GM18499 (cell line): ENCODE results near the gene DLG3.

Source experiments
- ATAC-seq: cut with Tn5 transposase; IDR thresholded peaks from one replicate; pipeline ENCODE4 v1.9.1; 2021; ENCODE audit warnings: moderate number of reproducible peaks; ENCODE audit not compliant: insufficient read depth, unreplicated experiment

DLG3 gene

DNA sequence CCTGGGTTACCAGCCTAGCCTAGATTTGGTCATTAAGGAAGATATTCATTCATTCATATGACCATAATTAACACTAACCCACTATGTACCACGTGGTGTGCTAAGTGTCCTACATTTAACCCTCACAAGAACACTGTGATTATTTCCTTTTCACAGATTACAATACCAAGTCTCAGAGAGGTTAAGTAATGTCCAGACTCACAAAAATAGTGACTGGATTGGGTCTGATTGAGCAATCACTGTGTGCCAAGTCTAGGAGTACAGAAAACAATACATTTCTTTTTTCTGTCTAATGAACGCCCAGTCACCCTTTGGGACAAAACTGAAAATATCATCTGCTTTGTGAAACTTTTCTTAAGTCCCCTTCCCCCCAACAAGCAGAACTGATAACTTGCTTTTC is 7.6 kb upstream of the DLG3 start:
- no peak for ATAC-seq

DNA sequence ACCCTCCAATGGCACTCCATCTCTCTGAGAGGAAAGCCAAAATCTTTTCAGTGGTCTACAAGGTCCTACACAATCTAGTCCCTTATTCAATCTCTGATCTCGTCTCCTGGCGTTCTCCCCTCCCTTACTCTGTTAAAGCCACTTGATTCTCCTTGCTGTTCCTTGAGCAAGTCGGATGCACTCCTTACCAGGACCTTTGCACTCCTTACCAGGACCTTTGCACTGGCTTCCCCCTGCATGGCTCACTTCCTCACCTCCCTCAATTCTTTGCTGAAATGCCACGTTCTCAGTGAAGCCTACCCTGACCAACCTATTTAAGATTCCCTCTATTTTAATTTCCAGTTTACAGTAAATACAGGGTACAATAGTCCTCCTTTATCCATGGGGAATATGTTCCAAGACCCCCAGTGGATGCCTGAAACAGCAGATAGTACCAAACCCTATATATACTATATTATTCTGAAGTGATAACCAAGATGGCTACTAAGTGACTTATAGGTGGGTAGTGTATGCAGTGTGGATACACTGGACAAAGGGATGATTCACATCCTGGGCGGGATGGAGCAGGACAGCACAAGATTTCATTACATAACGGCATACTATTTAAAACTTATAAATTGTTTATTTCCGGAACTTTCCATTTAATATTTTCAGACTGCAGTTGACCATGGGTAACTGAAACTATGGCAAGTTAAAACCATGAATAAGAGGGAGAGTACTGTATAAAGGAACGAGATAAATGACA is 6.5 kb upstream of the DLG3 start:
- ATAC-seq = no peak

DNA sequence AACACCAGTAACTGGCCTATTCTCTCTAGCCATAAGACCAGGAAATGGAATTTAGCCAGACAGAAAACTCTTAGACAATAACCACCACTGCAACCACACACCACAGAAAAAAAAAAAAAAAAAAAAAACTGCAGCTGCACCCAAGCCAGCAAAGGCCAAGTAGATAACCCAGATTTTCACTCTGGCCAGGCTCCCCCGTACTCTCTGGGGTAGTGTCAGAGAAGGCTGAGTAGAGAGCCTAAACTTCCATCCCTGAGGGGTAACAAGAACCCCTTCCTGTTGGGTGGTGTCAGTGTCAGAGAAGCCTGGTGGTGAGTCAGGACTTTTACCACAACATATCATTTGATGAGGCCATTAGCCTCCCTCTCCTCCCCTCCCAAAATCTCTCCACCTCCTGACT is 5.6 kb upstream of the DLG3 start:
- ATAC-seq = no peak

DNA sequence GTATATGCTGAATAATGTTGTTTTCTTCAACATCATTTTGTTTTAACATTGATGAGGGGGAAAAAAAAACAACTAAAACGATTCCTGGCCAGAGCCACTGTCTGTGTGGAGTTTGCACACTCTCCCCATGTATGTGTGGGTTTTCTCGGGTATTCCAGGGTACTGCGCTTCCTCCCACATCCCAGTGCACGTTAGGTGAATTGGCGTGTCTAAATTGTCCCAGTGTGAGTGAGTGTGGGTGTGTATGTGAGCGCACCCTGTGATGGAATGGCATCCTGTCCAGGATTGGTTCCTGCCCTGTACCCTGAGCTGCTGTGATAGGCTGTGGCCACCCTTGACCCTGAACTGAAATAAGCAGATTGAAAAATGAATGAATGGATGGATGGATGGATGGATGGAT is 2.4 kb upstream of the DLG3 start:
- ATAC-seq = no peak

DNA sequence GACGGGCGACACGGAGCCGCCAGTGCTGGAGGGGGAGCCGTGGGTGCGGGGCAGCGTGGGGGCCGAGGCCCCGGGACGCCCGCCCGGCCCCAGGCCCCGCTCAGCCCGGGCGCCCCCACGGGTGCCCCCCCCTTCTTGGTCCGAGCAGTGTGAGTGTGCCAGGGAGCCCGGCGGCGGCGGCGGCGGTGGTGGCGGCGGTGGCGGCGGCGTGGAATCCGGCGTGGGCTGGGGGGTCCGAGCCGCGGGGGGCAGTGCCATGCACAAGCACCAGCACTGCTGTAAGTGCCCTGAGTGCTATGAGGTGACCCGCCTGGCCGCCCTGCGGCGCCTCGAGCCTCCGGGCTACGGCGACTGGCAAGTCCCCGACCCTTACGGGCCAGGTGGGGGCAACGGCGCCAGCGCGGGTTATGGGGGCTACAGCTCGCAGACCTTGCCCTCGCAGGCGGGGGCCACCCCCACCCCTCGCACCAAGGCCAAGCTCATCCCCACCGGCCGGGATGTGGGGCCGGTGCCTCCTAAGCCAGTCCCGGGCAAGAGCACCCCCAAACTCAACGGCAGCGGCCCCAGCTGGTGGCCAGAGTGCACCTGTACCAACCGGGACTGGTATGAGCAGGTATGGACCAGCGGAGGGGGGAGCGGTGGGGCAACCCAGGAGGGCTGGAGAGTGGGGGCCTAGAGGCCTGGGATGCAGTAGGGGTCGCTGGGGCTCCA is 466 bp downstream of the DLG3 start:
- no peak for ATAC-seq

DNA sequence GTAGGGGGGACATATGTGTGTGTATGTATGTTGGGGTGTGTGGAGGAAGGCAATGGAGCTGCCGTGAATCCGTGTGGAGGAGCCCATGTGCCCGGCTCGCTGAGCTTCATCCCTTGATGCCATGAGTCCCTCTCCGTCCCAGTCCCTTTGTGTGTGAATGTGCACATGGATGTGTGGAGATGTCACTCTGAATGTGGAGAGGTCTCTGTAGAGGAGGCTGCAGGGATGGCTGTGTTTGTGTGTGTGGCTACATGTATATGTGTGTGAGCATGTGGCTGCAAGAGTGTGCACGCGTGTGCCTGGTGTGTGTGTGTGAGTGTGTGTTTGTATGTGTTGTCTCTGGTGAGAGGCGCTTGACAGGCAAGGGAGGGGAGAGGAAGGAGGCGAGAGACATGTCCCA is 1.3 kb downstream of the DLG3 start:
- no peak for ATAC-seq

DNA sequence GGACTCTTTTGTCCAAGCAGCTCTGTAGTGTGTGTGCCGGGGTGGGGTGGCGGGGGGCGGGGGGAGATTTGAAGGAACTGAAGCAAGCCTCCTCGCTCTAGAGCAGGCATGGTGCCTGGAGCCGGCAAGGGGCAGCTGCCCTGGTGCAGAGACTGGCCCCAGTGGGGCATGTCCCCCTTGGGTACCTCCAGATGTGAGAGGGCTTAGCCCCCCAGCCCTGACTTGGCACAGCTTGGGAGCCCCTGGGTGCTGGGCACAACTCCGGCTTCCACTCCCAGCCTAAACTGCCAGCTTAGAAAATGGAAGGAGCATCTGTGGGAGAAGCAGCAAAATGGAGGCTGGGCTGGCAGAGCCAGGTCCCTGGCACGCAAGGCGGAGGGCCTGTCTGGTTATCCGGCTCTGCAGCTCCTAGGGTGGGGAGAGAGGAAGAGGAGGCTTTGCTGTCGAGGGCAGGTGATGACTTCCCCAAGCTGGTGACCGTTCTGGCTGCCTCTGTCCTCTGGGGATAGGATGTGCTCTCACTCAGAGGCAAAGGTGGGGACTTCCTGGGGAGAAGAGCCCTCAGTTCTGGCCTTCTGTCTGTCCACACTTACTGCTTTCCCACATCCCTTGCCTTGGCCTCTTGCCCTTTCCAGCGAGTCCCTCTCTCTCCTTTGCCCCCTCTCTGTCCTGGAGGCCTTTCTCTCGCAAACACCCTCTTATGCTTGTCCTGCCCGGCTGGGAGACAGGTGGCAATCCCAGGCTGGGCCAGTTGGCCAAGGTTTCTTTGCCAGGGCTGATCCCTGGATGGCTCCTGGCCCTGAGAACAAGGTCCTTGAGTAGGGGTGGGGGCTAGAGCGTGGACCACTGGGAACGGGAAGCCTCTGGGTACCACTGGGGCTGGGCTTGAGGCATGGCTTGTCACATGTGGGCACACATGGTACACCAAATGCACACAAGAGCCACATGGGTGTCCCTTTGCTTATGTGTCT is 2.0 kb downstream of the DLG3 start:
- ATAC-seq = no peak

DNA sequence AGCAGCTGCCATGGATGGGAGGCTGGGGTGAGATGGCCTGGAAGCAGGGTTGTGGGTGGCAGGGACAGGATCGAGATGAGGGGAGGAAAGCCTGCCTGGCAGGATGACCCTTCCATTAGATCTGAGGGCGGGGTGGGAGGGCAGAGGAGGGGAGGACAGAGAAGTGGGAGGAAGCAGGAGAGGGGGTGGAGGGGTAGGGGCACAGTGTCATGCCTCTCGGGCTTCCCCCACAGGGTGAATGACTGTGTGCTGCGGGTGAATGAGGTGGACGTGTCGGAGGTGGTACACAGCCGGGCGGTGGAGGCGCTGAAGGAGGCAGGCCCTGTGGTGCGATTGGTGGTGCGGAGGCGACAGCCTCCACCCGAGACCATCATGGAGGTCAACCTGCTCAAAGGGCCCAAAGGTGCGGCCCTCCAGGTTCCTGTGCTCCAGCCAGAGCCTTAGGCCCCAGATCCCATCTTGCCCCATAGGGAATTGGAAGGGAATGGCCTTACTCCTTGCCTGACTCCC is 4.9 kb downstream of the DLG3 start:
- no peak for ATAC-seq

DNA sequence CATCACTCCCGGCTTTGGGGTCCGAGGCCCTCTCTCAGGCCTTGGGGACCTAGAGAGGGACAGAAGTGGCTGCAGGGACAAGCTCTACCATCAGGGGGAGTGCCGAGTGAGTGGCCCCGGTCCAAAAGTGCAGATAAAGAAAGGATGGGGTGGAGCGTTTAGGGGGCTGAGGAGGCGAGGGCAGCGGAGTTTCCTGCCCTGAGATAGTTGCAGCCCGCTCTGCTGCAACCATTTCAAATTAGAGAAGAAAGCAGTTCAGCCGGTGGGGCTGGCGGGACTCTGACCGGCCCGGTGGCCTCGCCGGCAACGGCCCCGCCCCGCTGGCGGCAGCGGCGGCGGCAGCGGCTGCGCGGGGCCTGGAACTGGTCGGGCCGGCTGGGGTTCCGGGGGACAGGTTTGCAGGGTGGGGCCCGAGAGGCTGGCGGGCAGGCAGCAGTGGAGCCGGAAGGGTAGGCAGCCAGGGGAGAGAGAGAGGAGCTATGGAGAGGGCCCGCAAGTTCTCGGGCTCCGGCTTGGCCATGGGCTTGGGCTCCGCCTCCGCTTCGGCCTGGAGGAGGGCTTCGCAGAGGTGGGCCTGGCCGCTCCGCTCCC is 7.6 kb downstream of the DLG3 start:
- ATAC-seq = no peak

DNA sequence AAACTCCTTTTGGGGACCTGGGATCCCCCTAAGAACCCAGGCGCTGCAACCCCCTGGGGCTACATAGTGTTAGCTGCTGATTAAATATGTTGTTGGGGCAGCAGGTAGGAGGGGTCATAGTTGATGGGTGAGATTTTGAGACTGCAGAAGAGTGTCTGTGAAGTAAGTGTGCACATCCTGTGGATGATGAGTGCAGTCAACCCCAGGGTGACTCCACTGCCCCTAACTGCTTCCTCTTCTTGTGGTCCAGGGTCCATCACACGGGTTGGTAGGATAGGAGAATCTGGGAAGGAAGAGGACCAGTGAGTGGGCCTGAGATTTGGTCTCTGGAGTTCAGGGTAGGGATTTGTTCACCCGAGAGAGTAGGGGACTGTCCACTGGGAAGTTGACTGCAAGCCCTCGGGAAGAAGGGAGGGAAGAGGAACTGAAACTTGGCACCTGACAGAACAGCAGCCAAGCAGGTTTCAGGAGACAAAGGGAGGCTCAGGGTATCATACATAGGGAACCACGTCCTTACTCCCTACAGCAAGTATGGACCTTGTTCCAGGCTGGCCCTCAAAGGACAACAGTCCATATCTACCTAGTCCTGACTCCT is 8.5 kb downstream of the DLG3 start:
- no peak for ATAC-seq

DNA sequence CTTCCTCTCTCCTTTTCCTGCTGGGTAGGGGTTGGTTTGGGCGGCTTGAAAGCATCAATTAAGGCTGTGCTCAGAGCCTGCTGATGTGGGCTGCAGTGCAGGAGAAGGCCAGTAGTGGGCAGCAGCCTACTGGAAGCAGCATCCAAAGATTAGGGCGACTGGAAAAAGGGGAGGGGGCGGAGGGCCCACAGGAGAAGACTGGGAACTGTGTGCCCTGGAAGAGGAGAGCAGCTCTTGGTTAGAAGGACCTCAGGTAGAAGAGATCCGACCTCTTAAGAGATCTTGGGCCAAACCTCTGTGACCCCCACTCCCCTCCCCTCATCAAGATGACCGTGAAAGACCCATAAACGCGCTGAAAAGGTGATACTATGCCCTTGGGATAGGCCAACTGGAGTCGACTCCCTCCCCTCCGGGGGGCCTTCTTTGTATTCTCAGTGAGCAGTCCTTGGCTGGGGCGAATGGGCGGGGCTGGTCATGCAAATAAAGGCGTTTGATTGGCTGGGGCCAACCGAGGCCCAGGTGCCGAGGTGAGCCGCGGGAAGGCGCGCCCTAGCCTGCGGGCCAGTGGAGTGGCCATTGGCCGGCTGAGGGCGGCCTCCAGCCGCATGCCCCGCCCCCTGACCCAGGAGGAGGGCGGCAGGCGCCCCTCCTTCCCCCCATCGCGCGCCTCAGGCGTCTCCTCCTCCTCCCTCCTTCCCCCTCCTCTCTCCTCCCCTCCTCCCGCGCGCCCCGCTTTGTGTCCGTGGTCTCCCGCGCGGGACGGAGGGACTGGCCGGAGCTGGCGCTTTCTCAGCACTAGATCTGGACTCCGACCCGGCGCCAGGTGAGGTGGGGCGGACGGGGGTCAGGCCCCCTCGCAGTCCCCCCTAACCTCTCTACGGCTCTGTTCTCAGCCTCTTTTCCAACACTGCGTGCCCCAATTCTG is 10.1 kb downstream of the DLG3 start:
- peak; percentile 29 for ATAC-seq

DNA sequence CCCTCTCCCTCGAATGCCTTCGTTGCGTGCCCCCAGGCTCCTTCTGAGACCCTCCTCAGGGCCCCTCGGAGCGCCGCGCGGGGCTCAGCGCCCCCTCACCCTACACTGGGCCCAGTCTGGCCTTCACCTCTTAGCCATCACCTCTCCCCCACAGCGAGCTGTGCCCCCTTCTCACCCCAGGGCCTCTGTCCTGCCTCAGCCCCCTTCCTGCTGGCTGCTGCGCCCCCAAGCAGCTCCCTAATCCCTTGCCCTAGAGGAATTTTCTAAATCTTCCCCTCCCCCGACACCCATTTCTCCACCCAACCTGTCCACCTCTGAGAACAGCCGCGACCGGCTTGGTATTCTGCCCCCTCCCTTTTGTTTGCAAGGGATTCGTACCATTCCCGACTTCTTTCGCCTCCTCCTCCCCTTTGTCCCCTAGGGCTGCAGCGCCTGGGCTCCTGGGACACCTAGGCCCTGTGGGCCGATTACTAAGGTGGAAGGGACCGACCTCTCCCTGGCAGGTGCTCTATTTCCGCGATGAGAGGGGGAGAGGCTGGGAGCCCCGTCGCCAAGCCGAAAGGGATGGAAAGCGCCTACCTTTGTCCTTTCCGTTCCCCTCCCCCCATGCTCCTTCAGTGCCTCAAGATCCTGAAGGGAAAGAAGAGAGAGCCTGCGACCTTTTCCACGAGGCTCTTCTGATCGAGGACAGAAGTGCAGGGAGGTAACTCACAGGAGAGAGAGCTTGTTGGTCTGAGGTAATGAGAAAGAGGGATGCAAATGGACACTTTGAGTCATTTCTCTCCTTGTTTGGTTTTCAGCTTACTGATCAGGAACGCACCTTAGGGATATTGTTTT is 10.9 kb downstream of the DLG3 start:
- ATAC-seq = no peak

DNA sequence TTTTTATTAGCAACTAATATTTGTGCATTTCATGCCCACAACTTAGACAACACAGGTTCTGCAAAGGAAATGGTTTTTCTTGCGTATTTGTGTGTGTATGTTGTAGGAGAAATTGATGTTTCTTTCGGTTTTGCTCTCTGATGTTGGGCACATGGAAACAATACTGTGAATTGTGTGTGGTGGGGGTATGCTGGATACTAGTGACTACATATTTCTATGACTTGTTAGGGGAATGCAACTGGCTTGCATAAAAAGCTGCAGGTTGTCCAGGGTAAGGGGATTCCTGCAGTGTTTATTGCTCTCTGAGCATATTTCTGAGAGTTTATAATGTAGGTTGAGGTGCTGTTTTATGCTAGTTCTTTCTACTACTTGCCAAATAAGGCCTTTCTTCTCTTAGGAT is 11.6 kb downstream of the DLG3 start:
- no peak for ATAC-seq

DNA sequence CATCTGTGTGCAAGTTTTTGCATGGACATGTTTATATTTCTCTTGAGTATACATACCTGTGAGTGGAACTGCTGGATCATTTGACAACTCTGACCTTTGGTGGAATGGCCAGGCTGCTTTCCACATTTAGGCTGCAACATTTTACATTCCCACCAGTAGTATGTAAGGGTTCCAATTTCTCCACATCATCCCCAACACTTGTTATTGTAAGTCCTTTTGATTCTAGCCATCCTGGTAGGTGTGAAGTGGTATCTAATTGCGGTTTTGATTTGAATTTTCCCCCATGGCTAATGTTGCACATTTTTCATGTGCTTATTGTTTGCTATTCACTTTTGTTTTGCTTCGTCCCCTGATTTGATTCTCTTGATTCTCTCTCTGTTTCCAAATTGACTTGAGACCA is 16.4 kb downstream of the DLG3 start:
- ATAC-seq = no peak

DNA sequence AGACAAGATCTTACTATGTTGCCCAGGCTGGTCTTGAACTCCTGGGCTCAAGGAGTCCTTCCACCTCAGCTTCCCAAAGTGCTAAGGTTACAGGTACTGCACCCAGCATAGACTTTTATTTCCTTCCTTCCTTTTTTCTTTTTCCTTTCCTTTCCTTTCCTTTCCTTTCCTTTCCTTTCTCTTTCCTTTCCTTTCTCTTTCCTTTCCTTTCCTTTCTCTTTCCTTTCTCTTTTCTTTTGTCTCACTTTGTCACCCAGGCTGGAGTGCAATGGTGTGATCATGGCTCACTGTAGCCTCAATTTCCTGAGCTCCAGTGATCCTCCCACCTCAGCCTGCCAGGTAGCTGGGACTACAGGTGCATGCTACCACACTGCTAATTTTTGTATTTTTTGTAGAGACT is 19.4 kb downstream of the DLG3 start:
- ATAC-seq = no peak

DNA sequence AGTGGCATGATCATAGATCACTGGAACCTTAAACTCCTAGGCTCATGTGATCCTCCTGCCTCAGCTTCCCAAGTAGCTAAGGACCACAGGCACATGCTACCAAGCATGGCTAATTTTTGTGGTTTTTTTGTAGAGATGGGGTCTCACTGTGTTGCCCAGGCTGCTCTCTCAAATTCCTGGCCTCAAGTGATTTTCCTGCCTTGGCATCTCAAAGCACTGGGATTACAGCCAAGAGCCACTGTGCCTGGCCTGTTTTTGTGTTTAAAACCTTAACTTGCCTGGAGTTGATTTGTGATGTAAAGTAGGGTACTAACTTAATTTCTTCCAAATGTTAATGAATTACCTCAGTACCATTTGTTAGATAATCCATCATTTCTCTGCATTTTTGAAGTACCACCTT is 22.3 kb downstream of the DLG3 start:
- ATAC-seq = no peak

DNA sequence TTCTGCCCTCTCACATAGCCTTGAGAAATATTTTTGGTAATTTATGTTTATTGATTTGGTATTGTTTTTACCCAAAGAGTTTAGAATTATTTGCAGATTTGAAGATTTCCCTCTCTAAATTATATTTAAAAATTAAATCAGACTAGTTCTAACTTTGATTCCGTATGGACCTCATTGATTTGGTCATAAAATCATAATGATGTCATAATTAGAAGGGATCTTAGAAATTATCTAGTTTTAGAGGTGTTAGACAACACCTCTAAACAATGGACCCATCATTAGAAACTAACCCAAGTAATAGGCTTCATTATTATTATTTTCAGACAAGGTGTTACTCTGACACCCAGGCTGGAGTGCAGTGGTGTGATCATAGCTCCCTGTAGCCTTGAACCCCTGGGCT is 24.1 kb downstream of the DLG3 start:
- no peak for ATAC-seq

DNA sequence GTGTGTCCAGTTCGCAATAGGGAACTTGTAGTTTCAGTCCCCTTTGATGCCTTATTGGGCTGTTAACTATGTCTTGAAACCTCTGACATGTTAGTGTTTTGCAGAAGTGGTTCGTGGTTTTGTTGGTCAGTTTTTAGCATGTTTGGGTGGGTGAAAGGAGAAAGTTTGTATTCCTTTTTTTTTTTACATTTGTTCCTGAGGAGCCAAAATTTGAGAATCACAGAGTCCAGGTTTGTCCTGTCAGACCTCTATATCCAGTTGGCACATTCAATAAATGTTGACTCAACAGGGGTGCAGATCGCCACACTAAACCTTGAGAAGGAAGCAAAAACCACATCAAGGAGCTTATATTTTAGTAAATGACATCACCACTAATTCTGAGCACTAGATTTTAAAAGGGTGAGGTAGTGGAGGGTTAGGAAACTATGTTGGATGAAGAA is 26.2 kb downstream of the DLG3 start:
- no peak for ATAC-seq
